MCF 10A (cell line): Measurements from ENCODE around the gene TMEM126A. TPM values are rescaled to one million over a fixed set of nuclear protein-coding genes. Genes with fewer than 3 reads are reported as not detected.

Source experiments
- BruUV-seq: library from RNA; stranded (reverse); fragments of 400-500 nt; replicated peaks from 2 replicates; lab custom pipeline; 2021; lab: Mats Ljungman, UMichigan
- CTCF ChIA-PET: fragments of 300-600 bp; sonication (Branson Sonifier 250); formaldehyde crosslinking; extraction: SDS; loops from one replicate; lab custom pipeline; 2021; ENCODE audit warnings: antibody characterized with exemption, inconsistent platforms; lab: Yijun Ruan, JAX
- POLR2A ChIA-PET: fragments of 300-600, 350-650 bp; sonication (Branson Sonifier 250); formaldehyde crosslinking; extraction: SDS; loops from one replicate; lab custom pipeline; 2020; ENCODE audit warnings: antibody characterized with exemption, inconsistent platforms; lab: Yijun Ruan, JAX
- DNase-seq: peaks from one replicate; pipeline ENCODE4 v3.0.0-alpha.2; 2018; ENCODE audit not compliant: unreplicated experiment
- H3K27ac Mint-ChIP-seq: one replicate; pipeline ENCODE4 v1.8.0; 2022; ENCODE audit warnings: mild to moderate bottlenecking, low read depth, mixed read lengths; ENCODE audit not compliant: unreplicated experiment
- H3K27me3 Mint-ChIP-seq: one replicate; pipeline ENCODE4 v1.8.0; 2022; ENCODE audit warnings: mixed read lengths; ENCODE audit not compliant: insufficient read depth, unreplicated experiment
- H3K36me3 Mint-ChIP-seq: one replicate; pipeline ENCODE4 v1.8.0; 2022; ENCODE audit warnings: mild to moderate bottlenecking, moderate library complexity, mixed read lengths; ENCODE audit not compliant: insufficient read depth, unreplicated experiment
- H3K4me1 Mint-ChIP-seq: one replicate; pipeline ENCODE4 v1.8.0; 2022; ENCODE audit warnings: mixed read lengths; ENCODE audit not compliant: insufficient read depth, unreplicated experiment
- H3K4me3 Mint-ChIP-seq: one replicate; pipeline ENCODE4 v1.8.0; 2022; ENCODE audit warnings: mild to moderate bottlenecking, moderate library complexity, mixed read lengths; ENCODE audit not compliant: unreplicated experiment
- H3K9me3 Mint-ChIP-seq: one replicate; pipeline ENCODE4 v1.8.0; 2022; ENCODE audit warnings: mixed read lengths; ENCODE audit not compliant: unreplicated experiment
- CTCF ChIP-seq: fragments of 200-600 bp; IDR thresholded peaks from one replicate; pipeline ENCODE4 v1.8.0; 2022; ENCODE audit warnings: antibody characterized with exemption, mild to moderate bottlenecking; ENCODE audit not compliant: unreplicated experiment
- intact Hi-C: fragments of 100-400 bp; cut with micrococcal nuclease; formaldehyde crosslinking; loops from 2 replicates; pipeline ENCODE4 v1.14.1; 2022
- total RNA-seq: library from RNA; stranded (reverse); gene quantifications from 2 replicates; pipeline ENCODE4 v1.2.3, GENCODE V29; 2022

Gene TMEM126A
- total RNA-seq, 1 experiment from 2014 or later, result 33.5 TPM

- DNase-seq, result no peak
- no peaks in the 10 kb centered on the region for H3K9me3 Mint-ChIP-seq
- no peak for TF ChIP-seq CTCF
- ChIA-PET CTCF (interaction anchor here (1.0 kb wide), 1 partner anchor 12 kb away, joined by 3 read pairs; no protein-coding TSS in a partner anchor), POLR2A (interaction anchor here (0.6 to 1.0 kb wide), 2 partner anchors 27 to 208 kb away, joined by 4 read pairs; partner anchors contain the start of gene TMEM126A)
- no peaks in the 10 kb centered on the region for H3K4me1 Mint-ChIP-seq
- no peak overlapping the region for H3K4me3 Mint-ChIP-seq
- no peaks in the 10 kb centered on the region for H3K27me3 Mint-ChIP-seq
- BruUV-seq, result no TSS peak
- H3K36me3 Mint-ChIP-seq, result no peaks in the 10 kb centered on the region
- no peak overlapping the region for H3K27ac Mint-ChIP-seq
- intact Hi-C loops, result loop anchor here (10.0 kb wide), 1 partner anchor 205 kb away; no protein-coding TSS in a partner anchor
These were observed 27.5 kb upstream of the TMEM126A start for GRCh38 chr11:85620256-85620655.

- Mint-ChIP-seq H3K4me3 (peak overlapping the region; percentile 92), H3K9me3 (no peaks in the 10 kb centered on the region), H3K27ac (no peak overlapping the region), H3K36me3 (peaks cover 5% of the 10 kb centered on the region), H3K27me3 (no peaks in the 10 kb centered on the region), H3K4me1 (peaks cover 14% of the 10 kb centered on the region)
- ChIA-PET POLR2A (interaction anchor here (0.6 to 7.6 kb wide), 9 partner anchors 9 to 260 kb away, joined by 3 to 152 read pairs (median 3); partner anchors contain the start of genes CREBZF and TMEM126A), CTCF (interaction anchor here (0.6 to 1.3 kb wide), 4 partner anchors 11 to 75 kb away, joined by 3 to 6 read pairs (median 4); partner anchors contain the start of gene TMEM126A)
- intact Hi-C loops, result loop anchor here (10.0 kb wide), 1 partner anchor 198 kb away; no protein-coding TSS in a partner anchor
- no TSS peak for BruUV-seq
- TF ChIP-seq CTCF, result no peak
- peak; percentile 9 for DNase-seq
These were observed 21.3 kb upstream of the TMEM126A start for GRCh38 chr11:85626496-85626895.

GRCh38 chr11:85627332-85627997 lies 20.3 kb upstream of the TMEM126A start, which contains the start of gene DLG2:
TSS of gene DLG2 (minus strand) at chr11:85627344.
- BruUV-seq, result TSS peak; percentile 62
- Mint-ChIP-seq H3K9me3 (no peaks in the 10 kb centered on the region), H3K27me3 (no peaks in the 10 kb centered on the region), H3K4me1 (peaks cover 14% of the 10 kb centered on the region), H3K27ac (peak within 1 kb of the TSS; percentile 96), H3K36me3 (peaks cover 11% of the 10 kb centered on the region), H3K4me3 (peak within 1 kb of the TSS; percentile 92)
- intact Hi-C loops, result loop anchor here (10.0 kb wide), 1 partner anchor 197 kb away; no protein-coding TSS in a partner anchor
- ChIA-PET CTCF (interaction anchor here (0.6 to 1.2 kb wide), 6 partner anchors 20 to 829 kb away, joined by 3 to 4 read pairs (median 3); partner anchors contain the start of gene TMEM126A), POLR2A (interaction anchor here (0.6 to 7.6 kb wide), 22 partner anchors 10 to 967 kb away, joined by 3 to 152 read pairs (median 4); partner anchors contain the start of genes CREBZF, EED and TMEM126A)
- TF ChIP-seq CTCF, result no peak
- peak; percentile 27 for DNase-seq
